GM19328 (cell line): ENCODE results near the gene SELENOM.

Experiments
- ATAC-seq: cut with Tn5 transposase; IDR thresholded peaks from one replicate; pipeline ENCODE4 v1.9.1; 2021; ENCODE audit warnings: mild to moderate bottlenecking, moderate library complexity; ENCODE audit not compliant: unreplicated experiment

Gene SELENOM

GRCh38 chr22:31107178-31107893, at the start of gene SELENOM:
Gene SELENOM, minus strand, starts transcription at chr22:31107568. Its CDS starts 63 bp downstream, at chr22:31107505.
- peak; percentile 89 for ATAC-seq

- ATAC-seq: no peak
Observed at GRCh38 chr22:31155422-31155821, 48.1 kb upstream of the SELENOM start.

- ATAC-seq: no peak
Observed at GRCh38 chr22:31154975-31155374, 47.6 kb upstream of the SELENOM start.

GRCh38 chr22:31153357-31153756, 46.0 kb upstream of the SELENOM start:
- ATAC-seq: no peak

- no peak for ATAC-seq
Observed at GRCh38 chr22:31151872-31152271, 44.5 kb upstream of the SELENOM start.

- no peak for ATAC-seq
Observed at GRCh38 chr22:31150615-31151014, 43.2 kb upstream of the SELENOM start.

- no peak for ATAC-seq
Observed at GRCh38 chr22:31148953-31149627, 41.7 kb upstream of the SELENOM start.

GRCh38 chr22:31148488-31148887, 41.1 kb upstream of the SELENOM start:
- ATAC-seq: no peak

GRCh38 chr22:31144223-31144622, 36.9 kb upstream of the SELENOM start:
- no peak for ATAC-seq

GRCh38 chr22:31143537-31143936, 36.2 kb upstream of the SELENOM start:
- ATAC-seq: no peak

GRCh38 chr22:31143038-31143437, 35.7 kb upstream of the SELENOM start:
- no peak for ATAC-seq

- no peak for ATAC-seq
Observed at GRCh38 chr22:31142285-31142684, 34.9 kb upstream of the SELENOM start.

- no peak for ATAC-seq
Observed at GRCh38 chr22:31141551-31141950, 34.2 kb upstream of the SELENOM start.

GRCh38 chr22:31140746-31141145, 33.4 kb upstream of the SELENOM start:
- ATAC-seq: no peak

GRCh38 chr22:31139866-31140716, 32.7 kb upstream of the SELENOM start, which contains the start of gene PLA2G3:
Gene PLA2G3, minus strand, starts transcription at chr22:31140508. Its CDS starts 154 bp downstream, at chr22:31140354.
- no peak for ATAC-seq

- no peak for ATAC-seq
Observed at GRCh38 chr22:31139066-31139465, 31.7 kb upstream of the SELENOM start.

- ATAC-seq: no peak
Observed at GRCh38 chr22:31138126-31138525, 30.8 kb upstream of the SELENOM start.

GRCh38 chr22:31137721-31138120, 30.4 kb upstream of the SELENOM start:
- ATAC-seq: no peak

GRCh38 chr22:31136711-31137110, 29.3 kb upstream of the SELENOM start:
- no peak for ATAC-seq

- ATAC-seq: no peak
Observed at GRCh38 chr22:31136155-31136554, 28.8 kb upstream of the SELENOM start.

- ATAC-seq: no peak
Observed at GRCh38 chr22:31135706-31136105, 28.3 kb upstream of the SELENOM start.
